ENCODE measurements around the gene MEF2D. TPM values are rescaled to one million over a fixed set of nuclear protein-coding genes. Genes with fewer than 3 reads are reported as not detected.

Gene MEF2D
- total RNA-seq, 1 donor from 2014 or later: 51.0 TPM

DNA sequence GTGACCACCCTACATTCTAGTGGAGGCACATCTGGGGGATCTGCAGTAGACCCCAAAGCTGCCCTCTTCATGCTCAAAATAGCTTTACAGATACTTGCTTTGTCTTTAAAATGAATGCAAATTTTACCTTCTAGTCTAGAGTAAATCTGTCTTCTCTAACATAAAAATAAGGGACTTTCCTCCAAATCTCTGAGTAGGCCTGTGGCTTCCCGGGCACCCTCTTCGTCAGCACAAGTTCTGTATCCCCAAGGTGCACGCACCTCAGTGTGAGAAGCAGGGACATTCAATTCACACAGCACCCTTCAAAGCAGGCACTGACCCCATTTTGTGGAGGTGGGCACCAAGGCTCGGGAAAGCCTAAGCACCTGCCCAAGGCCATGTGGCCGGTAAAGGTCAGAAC is 19.0 kb downstream of the MEF2D start:
- Histone ChIP-seq H3K9me3 (no peaks in the 10 kb centered on the region), H3K4me3 (no peak overlapping the region), H3K4me1 (peaks cover 58% of the 10 kb centered on the region), H3K27ac (no peak overlapping the region), H3K36me3 (peaks cover 70% of the 10 kb centered on the region), H3K27me3 (ENCODE audit: low read depth) (no peaks in the 10 kb centered on the region)
- intact Hi-C loops (cut with DNase I): no loop called here
- TF ChIP-seq, protein P1, sequence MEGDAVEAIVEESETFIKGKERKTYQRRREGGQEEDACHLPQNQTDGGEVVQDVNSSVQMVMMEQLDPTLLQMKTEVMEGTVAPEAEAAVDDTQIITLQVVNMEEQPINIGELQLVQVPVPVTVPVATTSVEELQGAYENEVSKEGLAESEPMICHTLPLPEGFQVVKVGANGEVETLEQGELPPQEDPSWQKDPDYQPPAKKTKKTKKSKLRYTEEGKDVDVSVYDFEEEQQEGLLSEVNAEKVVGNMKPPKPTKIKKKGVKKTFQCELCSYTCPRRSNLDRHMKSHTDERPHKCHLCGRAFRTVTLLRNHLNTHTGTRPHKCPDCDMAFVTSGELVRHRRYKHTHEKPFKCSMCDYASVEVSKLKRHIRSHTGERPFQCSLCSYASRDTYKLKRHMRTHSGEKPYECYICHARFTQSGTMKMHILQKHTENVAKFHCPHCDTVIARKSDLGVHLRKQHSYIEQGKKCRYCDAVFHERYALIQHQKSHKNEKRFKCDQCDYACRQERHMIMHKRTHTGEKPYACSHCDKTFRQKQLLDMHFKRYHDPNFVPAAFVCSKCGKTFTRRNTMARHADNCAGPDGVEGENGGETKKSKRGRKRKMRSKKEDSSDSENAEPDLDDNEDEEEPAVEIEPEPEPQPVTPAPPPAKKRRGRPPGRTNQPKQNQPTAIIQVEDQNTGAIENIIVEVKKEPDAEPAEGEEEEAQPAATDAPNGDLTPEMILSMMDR (IDR thresholded peaks at IDR 0.05): no peak
- ATAC-seq (no peak), DNase-seq (no peak)

DNA sequence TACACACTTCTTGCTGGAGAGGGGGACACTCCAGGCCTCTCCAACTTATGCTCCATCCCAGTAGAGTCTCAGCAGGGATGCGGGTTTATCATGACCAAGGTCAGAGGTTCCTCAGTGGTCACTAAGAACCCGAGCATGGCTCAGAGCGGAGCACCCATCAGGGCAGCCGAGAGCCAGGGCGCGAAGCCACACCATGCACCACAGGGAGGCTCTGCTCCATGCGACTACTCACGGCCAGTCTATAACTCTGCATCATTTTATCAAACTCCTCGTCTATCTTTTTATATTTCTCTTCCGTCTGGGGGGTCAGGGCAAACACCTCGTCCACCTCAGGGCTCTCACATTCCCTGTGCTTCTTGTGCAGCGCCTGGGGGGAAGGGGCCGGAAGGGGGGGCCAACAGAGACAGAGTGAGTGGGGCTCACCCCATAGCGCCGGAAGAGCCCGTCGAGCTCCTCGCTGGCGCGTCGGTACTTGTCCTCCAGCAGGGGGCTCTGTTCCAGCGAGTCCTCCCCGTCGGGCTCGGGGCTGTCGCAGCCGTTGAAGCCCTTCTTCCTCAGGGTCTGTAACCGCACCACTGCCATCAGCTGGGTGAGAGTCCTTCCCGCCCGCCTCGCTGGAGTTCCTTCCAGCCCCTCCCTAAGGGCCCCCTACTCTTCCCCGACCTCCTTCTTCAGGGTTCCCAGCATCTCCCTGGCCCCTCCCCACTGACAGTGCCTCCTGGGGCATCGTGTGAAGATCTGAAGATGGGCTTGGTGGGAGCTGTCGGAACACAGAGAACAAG is 20.0 kb downstream of the MEF2D start:
- intact Hi-C loops (cut with DNase I): no loop called here
- H3K27me3 ChIP-seq (ENCODE audit: low read depth): no peaks in the 10 kb centered on the region
- peak overlapping the region; percentile 62 for H3K27ac ChIP-seq
- H3K4me1 ChIP-seq: peaks cover 66% of the 10 kb centered on the region
- H3K4me3 ChIP-seq: no peak overlapping the region
- peak; percentile 73 to 74 for ATAC-seq
- peak; percentile 75 for DNase-seq
- TF ChIP-seq, protein P1 (IDR thresholded peaks at IDR 0.05): peak; percentile 70
- peaks cover 79% of the 10 kb centered on the region for H3K36me3 ChIP-seq
- no peaks in the 10 kb centered on the region for H3K9me3 ChIP-seq

DNA sequence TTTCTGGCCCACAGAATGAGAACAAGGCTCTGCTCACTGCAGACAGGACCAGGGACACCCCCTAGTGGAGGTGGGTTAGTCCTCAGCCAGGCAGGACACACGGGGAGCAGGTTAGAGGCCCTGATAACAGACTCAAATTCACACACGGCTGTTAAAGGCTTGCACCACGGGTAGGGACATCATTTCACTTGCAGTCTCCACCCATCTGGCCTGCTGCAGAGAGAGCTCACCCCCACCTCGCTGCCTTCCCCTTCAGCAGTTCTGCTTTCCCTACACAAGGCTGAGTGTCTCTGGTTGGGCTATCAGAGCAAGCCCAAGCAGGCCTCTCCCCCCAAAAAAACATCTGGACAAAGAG is 20.6 kb downstream of the MEF2D start:
- Histone ChIP-seq H3K4me3 (no peak overlapping the region), H3K9me3 (no peaks in the 10 kb centered on the region), H3K36me3 (peaks cover 85% of the 10 kb centered on the region), H3K4me1 (peaks cover 62% of the 10 kb centered on the region), H3K27ac (no peak overlapping the region), H3K27me3 (ENCODE audit: low read depth) (no peaks in the 10 kb centered on the region)
- no peak for DNase-seq
- TF ChIP-seq, protein P1 (IDR thresholded peaks at IDR 0.05): no peak
- peak; percentile 14 to 27 for ATAC-seq
- intact Hi-C loops (cut with DNase I): no loop called here

DNA sequence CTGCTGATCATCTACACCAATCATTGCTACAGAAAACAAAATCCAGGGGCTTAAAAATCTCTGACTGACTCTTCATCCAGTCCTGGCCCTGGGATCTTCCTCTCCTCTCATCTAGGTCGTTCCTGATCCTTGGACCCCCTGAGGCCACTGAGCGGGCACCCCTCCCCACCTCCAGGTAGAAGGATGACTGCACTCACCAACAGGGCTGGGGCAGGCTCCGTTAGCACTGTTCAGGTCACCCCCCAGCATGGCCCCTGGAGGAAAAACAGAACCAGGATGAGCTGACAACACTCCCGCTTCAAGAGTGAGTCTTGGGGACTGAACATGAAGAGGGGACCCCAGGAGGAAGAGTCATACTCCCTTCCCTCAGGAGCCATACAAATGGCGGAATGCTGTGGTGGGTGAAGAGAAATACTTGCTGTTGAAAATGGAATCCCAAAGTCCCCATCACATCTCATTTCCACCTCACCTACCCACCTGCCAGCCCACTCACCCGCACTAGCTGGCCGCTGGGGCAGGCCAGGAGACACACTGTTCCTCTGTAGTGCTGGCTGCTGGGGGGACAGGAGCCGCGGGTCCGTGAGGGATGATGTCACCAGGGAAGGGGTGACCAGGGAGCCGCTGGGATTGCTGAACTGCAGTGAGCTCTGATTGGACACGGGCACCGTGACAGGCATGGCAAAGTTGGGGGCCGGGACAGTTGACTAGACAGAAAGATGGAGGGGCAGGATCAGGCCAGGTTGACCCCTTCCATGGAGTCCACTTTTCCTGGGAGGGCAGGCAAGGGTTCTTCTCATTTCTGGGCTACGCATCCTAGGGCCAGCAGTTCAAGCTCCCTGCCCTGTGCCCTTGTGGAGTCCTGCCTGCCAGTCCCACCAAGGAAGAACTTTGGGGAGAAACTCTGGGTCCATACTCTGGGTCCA is 21.2 kb downstream of the MEF2D start:
- Histone ChIP-seq H3K27ac (no peak overlapping the region), H3K4me3 (no peak overlapping the region), H3K36me3 (peaks cover 91% of the 10 kb centered on the region), H3K4me1 (peaks cover 55% of the 10 kb centered on the region), H3K9me3 (no peaks in the 10 kb centered on the region), H3K27me3 (ENCODE audit: low read depth) (no peaks in the 10 kb centered on the region)
- ATAC-seq (no peak), DNase-seq (no peak)
- intact Hi-C loops (cut with DNase I): no loop called here
- TF ChIP-seq, protein P1 (IDR thresholded peaks at IDR 0.05): no peak

DNA sequence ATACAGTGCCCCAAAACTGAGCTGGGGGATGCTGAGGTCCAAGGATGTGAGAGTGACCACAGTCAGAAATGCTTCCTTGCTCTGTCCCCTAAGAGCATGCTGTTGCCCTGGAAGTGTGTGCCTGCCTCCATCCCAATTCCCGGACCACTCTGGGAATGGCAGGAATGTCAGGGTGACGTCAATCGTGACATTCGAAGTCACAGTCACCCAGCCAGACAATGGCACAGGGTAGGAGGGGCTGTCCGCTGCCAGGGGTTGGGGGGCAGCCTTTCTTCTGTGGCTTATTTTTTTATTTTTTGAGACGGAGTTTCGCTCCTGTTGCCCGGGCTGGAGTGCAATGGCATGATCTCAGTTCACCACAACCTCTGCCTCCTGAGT is 22.3 kb downstream of the MEF2D start:
- ATAC-seq: no peak
- Histone ChIP-seq H3K27me3 (ENCODE audit: low read depth) (no peaks in the 10 kb centered on the region), H3K4me3 (no peak overlapping the region), H3K4me1 (peaks cover 44% of the 10 kb centered on the region), H3K9me3 (no peaks in the 10 kb centered on the region), H3K36me3 (peaks cover 100% of the 10 kb centered on the region), H3K27ac (peak overlapping the region; percentile 41)
- no peak for DNase-seq
- TF ChIP-seq, protein P1 (IDR thresholded peaks at IDR 0.05): no peak
- intact Hi-C loops (cut with DNase I): no loop called here
